Stomach smooth muscle (tissue), 2 donors: Measurements from ENCODE around the gene KDM4B.

Experiments used
- H3K27ac ChIP-seq: one replicate; pipeline ENCODE4 v1.7.0; 2013; ENCODE audit warnings: mild to moderate bottlenecking, low read length, inconsistent platforms
- H3K27me3 ChIP-seq, 2 donors: one replicate each; pipeline ENCODE4 v1.7.0; 2013; ENCODE audit warnings: low read length in 2 of 2; ENCODE audit not compliant: insufficient read depth in 2 of 2, control insufficient read depth in 1 of 2
- H3K36me3 ChIP-seq, 2 donors: one replicate each; pipeline ENCODE4 v1.7.0; 2013; ENCODE audit warnings: low read length in 2 of 2; ENCODE audit not compliant: control insufficient read depth in 2 of 2, insufficient read depth in 2 of 2
- H3K4me1 ChIP-seq: one replicate; pipeline ENCODE4 v1.7.0; 2013; ENCODE audit warnings: low read length; ENCODE audit not compliant: control insufficient read depth, insufficient read depth
- H3K4me3 ChIP-seq, 2 donors: one replicate each; pipeline ENCODE4 v1.7.0; 2013; ENCODE audit warnings: low read length in 2 of 2
- H3K9ac ChIP-seq, 2 donors: one replicate each; pipeline ENCODE4 v1.7.0; 2013; ENCODE audit warnings: low read length in 2 of 2, mild to moderate bottlenecking in 1 of 2
- H3K9me3 ChIP-seq, 2 donors: one replicate each; pipeline ENCODE4 v1.7.0; 2013; ENCODE audit warnings: low read length in 2 of 2; ENCODE audit not compliant: control insufficient read depth in 2 of 2
- donor health status: healthy.
- donor health status: Pancreatic carcinoma.

KDM4B gene

DNA sequence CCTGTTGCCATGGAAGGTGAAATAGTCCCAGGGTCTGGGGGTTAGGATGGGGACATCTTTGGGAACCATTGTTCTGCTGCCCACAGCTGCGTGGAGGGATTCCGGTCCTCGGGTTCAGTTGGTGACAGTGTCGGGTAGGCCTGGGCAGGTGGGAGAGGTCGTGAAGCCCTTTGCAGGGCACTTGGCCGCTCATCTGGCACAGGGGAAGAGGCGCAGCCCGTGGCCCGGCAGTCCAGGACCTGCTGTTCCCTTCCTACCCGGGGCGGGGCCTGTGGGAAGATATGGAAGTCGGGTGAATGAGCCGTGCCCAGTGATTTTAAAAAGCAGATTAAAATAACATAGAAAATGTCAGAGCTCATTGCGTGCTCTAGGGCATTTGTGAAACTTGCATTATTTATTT, 44.8 kb downstream of the KDM4B start:
- H3K4me3 ChIP-seq: no peak overlapping the region
- peaks cover 11 to 14% of the 10 kb centered on the region in 2 donors for H3K36me3 ChIP-seq
- H3K9ac ChIP-seq: no peak overlapping the region
- peaks cover 4% of the 10 kb centered on the region for H3K4me1 ChIP-seq
- H3K27me3 ChIP-seq: no peaks in the 10 kb centered on the region
- H3K27ac ChIP-seq: no peak overlapping the region
- no peaks in the 10 kb centered on the region for H3K9me3 ChIP-seq

DNA sequence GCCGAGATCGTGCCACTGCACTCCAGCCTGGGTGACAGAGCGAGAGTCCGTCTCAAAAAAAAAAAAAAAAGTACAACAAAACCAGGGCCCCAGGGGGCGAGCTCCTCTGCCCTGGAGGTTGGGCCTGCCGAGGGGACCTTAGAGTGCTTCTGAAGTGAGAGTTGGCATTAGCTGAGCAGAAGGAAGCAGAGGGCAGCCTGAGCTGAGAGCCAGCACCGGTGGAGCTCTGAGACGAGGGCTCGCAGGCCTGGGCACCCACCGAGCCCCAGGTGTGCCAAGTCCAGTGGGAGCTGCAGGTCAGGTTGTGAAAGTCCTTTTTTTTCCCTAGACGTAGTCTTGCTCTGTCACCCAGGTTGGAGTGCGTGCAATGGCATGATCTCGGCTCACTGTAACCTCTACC, 46.0 kb downstream of the KDM4B start:
- Histone ChIP-seq H3K9me3 (no peaks in the 10 kb centered on the region), H3K4me3 (no peak overlapping the region), H3K27ac (no peak overlapping the region), H3K4me1 (peaks cover 4% of the 10 kb centered on the region), H3K27me3 (no peaks in the 10 kb centered on the region), H3K36me3 (peaks cover 11 to 15% of the 10 kb centered on the region in 2 donors), H3K9ac (no peak overlapping the region)

DNA sequence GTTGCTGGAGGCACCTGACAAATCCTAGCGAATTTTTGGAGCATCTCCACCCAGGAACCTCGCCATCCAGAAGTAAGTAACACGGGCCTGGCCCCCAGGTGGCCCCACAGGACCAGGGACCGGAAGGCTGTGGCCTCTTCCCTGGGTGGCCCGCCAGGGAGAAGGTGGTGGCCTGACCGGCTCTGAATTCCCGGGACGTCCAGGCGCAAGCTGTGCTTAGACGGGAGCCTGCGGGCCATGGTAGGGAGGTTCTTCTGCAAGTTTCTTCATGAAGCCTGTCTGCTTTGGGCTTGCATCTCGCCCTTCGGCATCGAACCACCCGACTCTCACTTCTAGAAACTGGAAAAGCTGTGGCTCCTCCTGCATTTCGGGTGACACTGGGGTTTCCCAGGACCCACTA, 47.4 kb downstream of the KDM4B start:
- no peaks in the 10 kb centered on the region for H3K9me3 ChIP-seq
- no peak overlapping the region for H3K27ac ChIP-seq
- peaks cover 11 to 16% of the 10 kb centered on the region in 2 donors for H3K36me3 ChIP-seq
- no peak overlapping the region for H3K4me3 ChIP-seq
- peaks cover under 1% of the 10 kb centered on the region for H3K4me1 ChIP-seq
- no peak overlapping the region for H3K9ac ChIP-seq
- no peaks in the 10 kb centered on the region for H3K27me3 ChIP-seq

DNA sequence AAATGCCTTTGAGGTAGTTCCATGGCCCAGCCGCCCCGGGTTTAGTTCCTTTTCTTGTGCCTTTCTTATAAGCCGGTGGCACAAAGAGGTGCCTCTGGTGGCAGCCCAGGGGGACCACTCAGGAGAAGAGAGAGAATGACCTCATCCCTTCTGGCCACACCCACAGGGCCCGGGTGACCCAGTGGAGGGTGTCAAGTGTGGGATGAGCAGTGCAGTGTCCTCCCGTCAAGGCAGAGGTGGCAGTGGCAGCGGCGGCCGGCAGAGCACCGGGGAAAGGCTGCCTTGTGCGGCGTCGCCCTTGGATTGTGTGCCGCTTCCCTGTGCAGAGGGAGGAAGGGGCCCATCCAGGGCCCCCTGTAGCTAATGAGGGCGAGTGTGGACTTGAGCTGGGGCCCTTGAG, 47.9 kb downstream of the KDM4B start:
- no peak overlapping the region for H3K4me3 ChIP-seq
- H3K36me3 ChIP-seq: peaks cover 11 to 16% of the 10 kb centered on the region in 2 donors
- no peak overlapping the region for H3K27ac ChIP-seq
- H3K9me3 ChIP-seq: no peaks in the 10 kb centered on the region
- H3K4me1 ChIP-seq: no peaks in the 10 kb centered on the region
- H3K27me3 ChIP-seq: no peaks in the 10 kb centered on the region
- H3K9ac ChIP-seq: no peak overlapping the region

DNA sequence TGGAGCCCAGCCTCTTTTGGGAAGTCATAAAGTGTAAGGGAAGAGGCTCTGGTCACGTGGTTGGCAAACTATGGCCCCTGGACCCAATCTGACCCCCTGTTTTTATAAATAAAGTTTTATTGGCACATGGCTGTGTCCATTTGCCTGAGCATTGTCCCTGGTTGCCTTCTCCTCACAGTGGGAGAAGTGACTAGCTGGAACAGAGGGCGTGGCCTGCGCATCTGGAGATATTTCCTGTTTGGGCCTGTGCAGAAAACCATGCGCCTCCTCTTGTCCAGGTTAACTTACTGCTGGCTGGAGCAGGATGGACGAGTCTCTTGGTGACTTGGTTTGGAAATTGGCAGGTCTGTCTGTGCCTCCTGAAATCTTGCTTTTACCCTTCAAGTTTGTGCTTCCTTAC, 48.3 kb downstream of the KDM4B start:
- Histone ChIP-seq H3K36me3 (peaks cover 11 to 16% of the 10 kb centered on the region in 2 donors), H3K27me3 (no peaks in the 10 kb centered on the region), H3K9ac (no peak overlapping the region), H3K4me3 (no peak overlapping the region), H3K9me3 (no peaks in the 10 kb centered on the region), H3K4me1 (no peaks in the 10 kb centered on the region), H3K27ac (no peak overlapping the region)

DNA sequence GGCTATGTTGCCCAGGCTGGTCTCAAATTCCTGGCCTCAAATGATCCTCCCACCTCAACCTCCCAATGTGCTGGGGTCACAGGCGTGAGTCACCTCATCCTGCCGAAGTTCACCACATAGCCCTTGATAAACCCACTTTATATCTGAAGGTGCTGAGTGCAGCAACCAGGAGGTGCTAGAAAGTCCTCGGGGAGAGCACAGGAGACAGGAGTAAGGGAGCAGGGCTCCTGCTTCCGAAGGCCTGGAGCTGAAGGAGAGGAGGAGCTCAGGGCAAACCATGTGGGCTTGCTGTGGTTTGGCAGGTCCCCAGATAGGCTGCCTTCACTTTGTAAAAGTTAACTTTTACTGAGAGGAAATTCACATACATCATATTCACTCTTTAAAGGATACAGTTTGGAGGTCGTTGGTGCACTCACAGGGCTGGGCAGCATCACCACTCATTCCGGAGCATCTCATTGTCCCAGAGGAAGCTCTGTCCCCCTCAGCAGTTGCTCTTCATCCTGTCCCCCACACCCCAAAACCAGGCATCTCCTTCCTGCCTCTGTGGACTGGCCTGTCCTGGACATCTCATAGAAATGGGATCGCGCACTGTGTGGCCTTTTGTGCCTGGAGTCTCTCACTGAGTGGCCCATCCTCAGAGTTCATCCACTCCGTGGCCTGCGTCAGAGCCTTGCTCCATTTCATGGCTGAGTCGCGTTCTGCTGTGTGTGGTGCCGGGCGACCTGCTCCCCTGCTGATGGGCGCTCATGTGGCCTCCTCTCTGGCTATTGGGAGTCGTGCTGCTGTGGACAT, 49.5 kb downstream of the KDM4B start:
- peaks cover 11% of the 10 kb centered on the region for H3K4me1 ChIP-seq
- no peaks in the 10 kb centered on the region for H3K27me3 ChIP-seq
- H3K36me3 ChIP-seq: peaks cover 11 to 16% of the 10 kb centered on the region in 2 donors
- H3K9ac ChIP-seq: no peak overlapping the region
- H3K27ac ChIP-seq: no peak overlapping the region
- H3K4me3 ChIP-seq: no peak overlapping the region
- no peaks in the 10 kb centered on the region for H3K9me3 ChIP-seq

DNA sequence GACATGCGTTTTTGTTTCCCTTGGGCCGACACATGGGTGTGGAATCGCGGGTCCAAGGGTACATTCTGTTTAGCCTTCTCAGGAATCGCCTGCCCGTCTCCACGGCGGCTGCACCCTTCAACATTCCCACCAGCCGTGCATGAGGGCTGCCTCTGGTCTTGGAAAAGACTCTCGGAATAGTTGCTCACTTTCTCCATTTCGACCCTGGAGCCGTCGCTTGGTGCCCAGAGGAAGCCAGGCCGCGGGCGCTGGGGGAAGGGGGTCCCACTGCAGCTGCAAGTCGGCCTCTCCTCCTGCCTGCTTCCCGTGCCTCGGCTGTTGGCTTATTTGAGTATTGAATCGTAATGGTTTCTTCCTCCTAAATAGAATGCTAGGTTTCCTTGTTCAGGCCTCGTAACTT, 51.5 kb downstream of the KDM4B start:
- no peaks in the 10 kb centered on the region for H3K9me3 ChIP-seq
- H3K9ac ChIP-seq: no peak overlapping the region
- no peak overlapping the region for H3K4me3 ChIP-seq
- peaks cover 11 to 16% of the 10 kb centered on the region in 2 donors for H3K36me3 ChIP-seq
- H3K4me1 ChIP-seq: peaks cover 19% of the 10 kb centered on the region
- H3K27me3 ChIP-seq: no peaks in the 10 kb centered on the region
- H3K27ac ChIP-seq: no peak overlapping the region

DNA sequence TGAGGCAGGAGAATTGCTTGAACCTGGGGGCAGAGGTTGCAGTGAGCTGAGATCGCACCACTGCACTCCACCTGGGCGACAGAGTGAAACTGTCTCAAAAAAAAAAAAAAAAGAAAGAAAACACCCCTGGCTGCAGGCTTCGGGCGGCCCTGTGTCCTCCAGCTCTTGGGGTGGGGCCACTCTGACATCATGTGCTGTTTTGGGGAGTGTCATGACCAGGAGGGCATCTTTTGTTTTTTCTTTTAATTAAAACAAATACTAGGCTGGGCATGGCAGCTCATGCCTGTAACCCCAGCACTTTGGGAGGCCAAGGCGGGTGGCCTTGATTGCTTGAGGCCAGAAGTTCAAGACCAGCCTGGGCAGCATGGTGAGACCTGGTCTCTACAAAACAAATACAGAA, 52.1 kb downstream of the KDM4B start:
- no peak overlapping the region for H3K4me3 ChIP-seq
- peaks cover 11 to 13% of the 10 kb centered on the region in 2 donors for H3K36me3 ChIP-seq
- no peak overlapping the region for H3K9ac ChIP-seq
- peaks cover 19% of the 10 kb centered on the region for H3K4me1 ChIP-seq
- no peak overlapping the region for H3K27ac ChIP-seq
- no peaks in the 10 kb centered on the region for H3K9me3 ChIP-seq
- no peaks in the 10 kb centered on the region for H3K27me3 ChIP-seq

DNA sequence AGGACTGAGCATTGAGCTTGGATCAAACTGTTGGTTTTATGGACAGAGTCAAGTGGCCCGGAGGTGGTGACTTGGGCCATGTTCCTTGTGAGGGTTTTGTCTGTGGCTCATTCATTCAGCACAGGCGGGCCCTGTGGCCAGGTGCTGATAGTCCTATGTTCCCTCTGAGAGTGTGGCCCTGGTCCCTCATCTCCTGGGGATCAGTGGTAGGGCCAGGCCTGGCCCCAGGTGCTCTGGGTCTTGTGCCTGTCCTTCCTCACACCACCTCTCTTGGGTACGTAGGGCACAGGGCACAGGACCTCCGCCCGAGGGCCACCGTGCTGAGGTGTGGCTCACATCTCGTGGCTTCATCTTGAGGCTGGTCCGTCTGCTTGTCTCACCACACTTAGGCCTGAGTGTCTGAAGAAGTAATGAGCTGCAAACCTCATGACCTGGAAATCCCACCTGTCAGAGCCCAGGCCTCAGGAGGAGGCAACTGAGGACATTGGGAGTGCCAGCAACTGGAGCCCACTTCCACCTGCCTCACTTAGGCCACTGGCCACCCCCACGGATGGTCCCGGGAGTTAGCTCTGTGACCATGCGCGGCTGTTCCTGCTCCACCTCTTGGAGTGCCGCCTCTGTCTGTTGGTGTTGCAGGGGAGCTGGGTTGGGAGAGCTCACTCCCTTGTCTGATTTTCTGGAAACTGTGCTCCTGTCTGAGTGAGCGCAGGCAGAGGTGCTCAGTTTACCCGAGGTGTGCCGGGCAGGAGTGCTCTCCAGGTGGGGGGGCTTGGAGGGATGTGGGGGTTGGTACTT, 53.4 kb downstream of the KDM4B start:
- Histone ChIP-seq H3K27me3 (no peaks in the 10 kb centered on the region), H3K4me3 (no peak overlapping the region), H3K27ac (peak overlapping the region; percentile 55), H3K4me1 (peaks cover 28% of the 10 kb centered on the region), H3K36me3 (peaks cover 5 to 7% of the 10 kb centered on the region in 2 donors), H3K9ac (no peak overlapping the region), H3K9me3 (no peaks in the 10 kb centered on the region)

DNA sequence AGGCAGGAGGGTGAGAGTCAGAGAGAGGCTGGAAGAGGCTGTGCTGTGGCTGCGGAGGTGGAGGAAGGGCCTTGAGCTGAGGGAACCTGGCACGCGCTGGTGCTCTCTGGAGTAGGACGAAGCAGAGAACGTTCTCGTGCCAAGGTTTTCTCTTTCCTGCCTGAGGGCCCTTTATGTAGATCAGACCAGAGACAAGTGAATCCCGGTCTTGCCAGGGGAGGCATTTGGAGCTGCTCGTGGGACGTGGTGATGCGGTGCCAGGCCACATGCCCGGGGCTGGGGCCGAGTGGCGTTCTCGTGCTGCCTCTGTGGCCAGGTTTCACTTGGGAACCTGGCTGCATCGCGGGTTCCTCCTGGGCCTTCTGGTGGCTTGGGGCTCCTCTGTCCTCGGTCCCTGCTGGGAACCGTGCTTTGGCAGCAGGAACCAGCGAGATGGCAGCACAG, 54.2 kb downstream of the KDM4B start:
- peak overlapping the region; percentile 55 for H3K27ac ChIP-seq
- H3K27me3 ChIP-seq: no peaks in the 10 kb centered on the region
- no peaks in the 10 kb centered on the region for H3K9me3 ChIP-seq
- H3K9ac ChIP-seq: no peak overlapping the region
- H3K4me1 ChIP-seq: peaks cover 28% of the 10 kb centered on the region
- H3K4me3 ChIP-seq: no peak overlapping the region
- H3K36me3 ChIP-seq: peaks cover 5 to 7% of the 10 kb centered on the region in 2 donors

DNA sequence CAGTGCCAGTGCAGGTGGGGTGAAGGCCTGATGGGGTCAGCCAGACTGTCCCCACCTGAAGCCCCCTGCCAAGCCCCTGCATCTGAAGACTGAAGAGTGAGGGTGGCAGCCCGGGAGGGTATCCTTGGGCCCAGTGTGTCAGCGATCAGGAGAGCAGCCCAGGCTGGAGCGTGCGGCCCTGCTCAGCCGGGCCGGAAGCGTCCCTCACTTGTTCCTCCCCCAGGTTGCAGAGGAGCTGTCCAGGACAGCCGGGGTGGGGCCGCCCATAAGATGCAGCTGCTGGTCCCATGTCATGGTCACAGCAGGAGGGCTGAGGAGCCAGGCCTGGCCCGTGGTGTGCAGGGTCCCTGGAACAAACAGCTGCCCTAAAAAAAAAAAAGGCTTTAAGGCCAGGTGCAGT, 55.4 kb downstream of the KDM4B start:
- Histone ChIP-seq H3K27ac (no peak overlapping the region), H3K4me1 (peaks cover 32% of the 10 kb centered on the region), H3K36me3 (peaks cover 0 to 7% of the 10 kb centered on the region in 2 donors), H3K9ac (no peak overlapping the region), H3K27me3 (no peaks in the 10 kb centered on the region), H3K9me3 (no peaks in the 10 kb centered on the region), H3K4me3 (no peak overlapping the region)
